GM12878 (cell line): Measurements from ENCODE around the gene SYNPO. TPM values are rescaled to one million over a fixed set of nuclear protein-coding genes. Genes with fewer than 3 reads are reported as not detected.

ENCODE experiments used
- ATAC-seq: fragments of 200-7000 bp; cut with Tn5 transposase; 3 replicates; pipeline ENCODE4 v1.9.1; 2020; ENCODE audit warnings: mild to moderate bottlenecking, moderate library complexity
- BruUV-seq: library from RNA; stranded (reverse); fragments of 400-500 nt; replicated peaks from 2 replicates; lab custom pipeline; 2021; lab: Mats Ljungman, UMichigan
- CTCF ChIA-PET: fragments of 300-600 bp; sonication (Branson Sonifier 250); formaldehyde crosslinking; extraction: SDS; loops from one replicate; lab custom pipeline; 2021; ENCODE audit warnings: inconsistent platforms; lab: Yijun Ruan, JAX
- POLR2A ChIA-PET: fragments of 350-600 bp; formaldehyde crosslinking; extraction: SDS; loops from one replicate; lab custom pipeline; 2021; ENCODE audit warnings: inconsistent platforms; lab: Charles Lee
- RAD21 ChIA-PET: fragments of 300-600 bp; sonication (Branson Sonifier 250); formaldehyde crosslinking; loops from one replicate; lab custom pipeline; 2023; ENCODE audit warnings: antibody characterized with exemption; ENCODE audit not compliant: unreplicated experiment; lab: Charles Lee
- SMC1A ChIA-PET: fragments of 300-600 bp; sonication (Branson Sonifier 250); formaldehyde crosslinking; loops from one replicate; lab custom pipeline; 2023; ENCODE audit not compliant: unreplicated experiment, uncharacterized antibody; lab: Charles Lee
- DNase-seq: peaks from one replicate; pipeline ENCODE4 v3.0.0-alpha.2; 2011; ENCODE audit warnings: low read depth, low spot score
- FAIRE-seq: peaks from 3 replicates; lab custom pipeline; 2011; peaks lifted over from hg19 to GRCh38; lab: Jason Lieb, UNC
- H2AFZ ChIP-seq: 2 replicates; pipeline ENCODE4 v1.6.0; 2011; ENCODE audit warnings: low read depth, low read length, control low read depth; ENCODE audit not compliant: control insufficient read depth
- H3K27ac ChIP-seq: 2 replicates; pipeline ENCODE4 v1.5.1; 2011; ENCODE audit warnings: control low read depth; ENCODE audit not compliant: control insufficient read depth, insufficient read depth
- H3K27me3 ChIP-seq, 2 experiments: replicated peaks in 1 of 2; 2 replicates each; pipeline versions ENCODE4 v1.6.0 to v1.6.1; 2011; ENCODE audit warnings: low read length in 1 of 2; ENCODE audit not compliant: control insufficient read depth in 2 of 2, insufficient read depth in 2 of 2
- H3K36me3 ChIP-seq, 2 experiments: 2 replicates each; pipeline ENCODE4 v1.5.1; 2011; ENCODE audit warnings: low read length in 1 of 2; ENCODE audit not compliant: control insufficient read depth in 2 of 2, insufficient read depth in 2 of 2
- H3K4me1 ChIP-seq: 2 replicates; pipeline ENCODE4 v1.6.1; 2011; ENCODE audit warnings: mild to moderate bottlenecking, low read length, moderate library complexity, mixed read lengths; ENCODE audit not compliant: control insufficient read depth, insufficient read depth
- H3K4me2 ChIP-seq: 2 replicates; pipeline ENCODE4 v1.6.0; 2011; ENCODE audit warnings: control low read depth; ENCODE audit not compliant: control insufficient read depth, insufficient read depth
- H3K4me3 ChIP-seq: fragments of 200-600 bp; sonication (generic); 2 replicates; pipeline ENCODE4 v1.5.1; 2016
- H3K79me2 ChIP-seq: 2 replicates; pipeline ENCODE4 v1.6.0; 2011; ENCODE audit warnings: low read length; ENCODE audit not compliant: control insufficient read depth, insufficient read depth
- H3K9ac ChIP-seq: 2 replicates; pipeline ENCODE4 v1.8.0; 2011; ENCODE audit warnings: low read length, control low read depth, mixed read lengths; ENCODE audit not compliant: control insufficient read depth, insufficient read depth
- H3K9me3 ChIP-seq: replicated peaks from 3 replicates; pipeline ENCODE4 v1.5.1; 2011; ENCODE audit warnings: mild to moderate bottlenecking, low read length; ENCODE audit not compliant: control insufficient read depth, insufficient read depth
- H4K20me1 ChIP-seq: 2 replicates; pipeline ENCODE4 v1.6.0; 2011; ENCODE audit not compliant: control insufficient read depth, insufficient read depth
- BRCA1 ChIP-seq: IDR thresholded peaks from 2 replicates; pipeline ENCODE4 v1.6.1; 2011; ENCODE audit warnings: low read depth, low read length, improper control_type of control experiment
- CBX5 ChIP-seq: sonication (generic); IDR thresholded peaks from 2 replicates; pipeline ENCODE4 v1.6.1; 2016; ENCODE audit warnings: low read depth, moderate library complexity, mild to moderate bottlenecking, inconsistent platforms
- CEBPB ChIP-seq, 2 experiments: fragments of 150-350 bp in 1 of 2; IDR thresholded peaks; 2 replicates each; pipeline ENCODE4 v1.6.1; 2012 to 2014; ENCODE audit warnings: low read depth in 2 of 2, low read length in 2 of 2, borderline replicate concordance in 1 of 2, inconsistent platforms in 1 of 2
- CREB1 ChIP-seq: IDR thresholded peaks from 2 replicates; pipeline ENCODE4 v1.6.1; 2012; ENCODE audit warnings: low read depth, mild to moderate bottlenecking, inconsistent platforms
- EED ChIP-seq: sonication (generic); IDR thresholded peaks from 2 replicates; pipeline ENCODE4 v1.6.1; 2016; ENCODE audit warnings: antibody characterized with exemption, low read depth
- NFIC ChIP-seq: IDR thresholded peaks from 2 replicates; pipeline ENCODE4 v1.6.1; 2012; ENCODE audit warnings: low read depth, mild to moderate bottlenecking, inconsistent platforms, low read length, moderate library complexity
- NFYB ChIP-seq: IDR thresholded peaks from 2 replicates; pipeline ENCODE4 v1.6.1; 2011; ENCODE audit warnings: low read depth, mild to moderate bottlenecking, low read length, improper control_type of control experiment, moderate library complexity; ENCODE audit not compliant: insufficient read depth
- POLR2A ChIP-seq: IDR thresholded peaks from 2 replicates; pipeline ENCODE4 v1.6.1; 2011; ENCODE audit warnings: low read depth, mild to moderate bottlenecking, low read length
- ZBED1 ChIP-seq: IDR thresholded peaks from 2 replicates; pipeline ENCODE4 v1.6.1; 2016; ENCODE audit warnings: borderline replicate concordance
- ZNF274 ChIP-seq: IDR thresholded peaks from one replicate; pipeline ENCODE4 v1.8.0; 2011; ENCODE audit not compliant: insufficient read length, insufficient read depth
- WGBS: methylation state at CpG from one replicate; pipeline ENCODE4 v1.1.6; 2016; ENCODE audit warnings: low lambda C conversion rate; ENCODE audit not compliant: insufficient replicate concordance, insufficient coverage; ENCODE audit errors: missing lambda C conversion rate; 5-methylcytosine and 5-hydroxymethylcytosine counted together
- in situ Hi-C: fragments of 300-500 bp; cut with MboI; formaldehyde crosslinking; loops from 9 replicates; pipeline ENCODE4 v1.14.3; 2018; ENCODE audit warnings: mixed read lengths
- intact Hi-C: fragments of 100-400 bp; cut with micrococcal nuclease; formaldehyde crosslinking; loops from one replicate; pipeline ENCODE4 v1.14.2; 2022; ENCODE audit not compliant: unreplicated experiment
- polyA plus RNA-seq, 11 experiments: library from polyadenylated mRNA; depleted of rRNA in 4 of 11; unstranded in 6 of 11; stranded (reverse) in 5 of 11; fragments of >200 nt; fragmentation: Nextera tagmentation in 4 of 11; fragmentation: Illumina TruSeq in 1 of 11; extraction: Ambion mirVana in 4 of 11; extraction: Trizol in 1 of 11; gene quantifications; 1 replicate in 1 of 11; 2 replicates in 10 of 11; pipeline versions ENCODE4 v1.2.1 to v1.2.3, GENCODE V29; 2011 to 2016; ENCODE audit warnings: inconsistent platforms in 2 of 11, missing spikeins in 2 of 11, low read depth in 1 of 11
- total RNA-seq, 4 experiments: library from RNA; depleted of rRNA in 3 of 4; stranded (reverse); fragments of >200 nt in 3 of 4; fragmentation: Illumina TruSeq in 1 of 4; extraction: Trizol in 1 of 4; gene quantifications; 2 replicates each; pipeline versions ENCODE4 v1.2.1 to v1.2.3, GENCODE V29; 2013 to 2021
- TF ChIP-seq, protein P1 (sequence below): fragments of 450-650 bp; IDR thresholded peaks from 2 replicates; pipeline ENCODE4 v1.6.1; 2014; ENCODE audit warnings: mild to moderate bottlenecking
- TF ChIP-seq, protein P2 (sequence below): IDR thresholded peaks from 2 replicates; pipeline ENCODE4 v1.6.1; 2011; ENCODE audit warnings: mild to moderate bottlenecking, low read depth, low read length, moderate library complexity; ENCODE audit not compliant: insufficient replicate concordance

SYNPO gene
- total and polyA plus RNA-seq, 10 of the 15 experiments (the other 5 are each of a cell fraction or from before 2014, with no cell fraction given), result 0.77 to 21.0 (median 3.9) TPM

DNA sequence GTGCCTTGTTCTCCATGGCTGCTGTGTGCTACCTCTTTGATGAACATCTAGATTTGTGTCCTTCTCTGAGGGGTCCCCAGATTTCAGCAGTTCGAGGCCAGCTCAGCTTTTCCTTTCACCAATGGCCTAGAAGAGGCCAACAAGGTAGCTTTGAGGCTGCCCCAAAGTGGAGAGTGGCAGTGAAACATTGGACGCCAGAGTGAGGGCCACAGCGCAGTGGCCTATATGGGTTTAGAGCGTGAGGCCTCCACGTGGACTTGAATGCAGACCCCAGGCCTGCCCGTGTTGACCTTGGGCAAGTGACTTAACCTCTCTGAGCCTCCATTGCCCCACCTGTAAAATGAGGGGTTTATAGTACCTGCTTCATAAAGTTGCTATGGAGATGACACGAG lies 32.4 kb downstream of the SYNPO start (continued):
- no peak for TF ChIP-seq CEBPB (IDR thresholded peaks at IDR 0.05; ENCODE audit: borderline replicate concordance in 1 of 2, low read depth in 2 of 2, low read length in 2 of 2)

DNA sequence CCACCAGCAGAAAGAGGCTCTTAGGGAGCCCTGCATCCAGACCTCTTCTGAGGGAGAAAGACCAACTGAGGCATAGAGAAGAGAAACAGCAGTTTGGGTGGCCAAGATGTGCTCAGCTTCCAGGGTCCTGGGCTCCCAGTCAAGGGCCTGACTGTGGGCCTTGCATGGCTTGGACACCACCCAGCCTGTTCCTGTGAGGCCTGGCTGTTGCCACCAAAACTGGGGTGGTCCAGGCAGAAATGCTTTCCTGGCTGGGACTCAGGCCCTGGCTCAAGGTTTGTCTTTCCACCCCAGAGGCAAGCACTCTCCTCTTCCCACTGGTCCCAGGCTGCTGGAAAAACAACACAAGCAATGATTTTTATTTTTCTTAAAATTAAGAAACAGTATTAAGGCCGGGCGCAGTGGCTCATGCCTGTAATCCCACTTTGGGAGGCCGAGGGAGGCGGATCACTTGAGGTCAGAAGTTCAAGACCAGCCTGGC lies 33.9 kb downstream of the SYNPO start:
- no peak for DNase-seq
- Histone ChIP-seq H3K4me3 (no peak overlapping the region), H3K4me2 (no peak overlapping the region), H2AFZ (no peak overlapping the region), H3K27ac (no peak overlapping the region), H3K79me2 (no peaks in the 10 kb centered on the region), H4K20me1 (no peaks in the 10 kb centered on the region), H3K9me3 (no peaks in the 10 kb centered on the region), H3K36me3 (no peaks in the 10 kb centered on the region), H3K27me3 (peaks cover 2 to 19% of the 10 kb centered on the region in 2 experiments; a peak in 2 of 4 replicates), H3K4me1 (no peaks in the 10 kb centered on the region), H3K9ac (no peak overlapping the region)
- ChIA-PET SMC1A (no interaction called here), RAD21 (no interaction called here), CTCF (interaction anchor here (0.6 kb wide), 1 partner anchor 292 kb away, joined by 3 read pairs; no protein-coding TSS in a partner anchor), POLR2A (no interaction called here)
- BruUV-seq, result no TSS peak
- no peak for TF ChIP-seq ZNF274
- no peak for TF ChIP-seq EED
- TF ChIP-seq, protein P1, sequence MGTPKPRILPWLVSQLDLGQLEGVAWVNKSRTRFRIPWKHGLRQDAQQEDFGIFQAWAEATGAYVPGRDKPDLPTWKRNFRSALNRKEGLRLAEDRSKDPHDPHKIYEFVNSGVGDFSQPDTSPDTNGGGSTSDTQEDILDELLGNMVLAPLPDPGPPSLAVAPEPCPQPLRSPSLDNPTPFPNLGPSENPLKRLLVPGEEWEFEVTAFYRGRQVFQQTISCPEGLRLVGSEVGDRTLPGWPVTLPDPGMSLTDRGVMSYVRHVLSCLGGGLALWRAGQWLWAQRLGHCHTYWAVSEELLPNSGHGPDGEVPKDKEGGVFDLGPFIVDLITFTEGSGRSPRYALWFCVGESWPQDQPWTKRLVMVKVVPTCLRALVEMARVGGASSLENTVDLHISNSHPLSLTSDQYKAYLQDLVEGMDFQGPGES, result no peak
- TF ChIP-seq BRCA1, result no peak
- TF ChIP-seq CBX5, result no peak
- no peak for TF ChIP-seq CREB1
- TF ChIP-seq NFIC, result no peak
- TF ChIP-seq NFYB, result no peak
- TF ChIP-seq POLR2A, result no peak
- no peak for TF ChIP-seq ZBED1
- TF ChIP-seq, protein P2, sequence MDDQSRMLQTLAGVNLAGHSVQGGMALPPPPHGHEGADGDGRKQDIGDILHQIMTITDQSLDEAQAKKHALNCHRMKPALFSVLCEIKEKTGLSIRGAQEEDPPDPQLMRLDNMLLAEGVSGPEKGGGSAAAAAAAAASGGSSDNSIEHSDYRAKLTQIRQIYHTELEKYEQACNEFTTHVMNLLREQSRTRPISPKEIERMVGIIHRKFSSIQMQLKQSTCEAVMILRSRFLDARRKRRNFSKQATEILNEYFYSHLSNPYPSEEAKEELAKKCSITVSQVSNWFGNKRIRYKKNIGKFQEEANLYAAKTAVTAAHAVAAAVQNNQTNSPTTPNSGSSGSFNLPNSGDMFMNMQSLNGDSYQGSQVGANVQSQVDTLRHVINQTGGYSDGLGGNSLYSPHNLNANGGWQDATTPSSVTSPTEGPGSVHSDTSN, result no peak
- intact Hi-C loops (no loop called here), in situ Hi-C loops (no loop called here)
- FAIRE-seq, result no peak
- no peak for ATAC-seq
- 20% methylated on average over 4 of the region's 4 CpGs for WGBS
